HUES48 (cell line): ENCODE data around the gene PPP4R3A.
A peak's percentile ranks its signal among the peaks of the same experiment; 100 is the strongest.
"Not testable (repeated sequence)": the region's sequence is repeated elsewhere in the genome, so short reads cannot be mapped to it uniquely, and the experiment has no call there.

ENCODE experiments used
- H3K27ac ChIP-seq: one replicate; pipeline ENCODE4 v1.7.0; 2013; ENCODE audit warnings: low read depth, low read length, inconsistent platforms
- H3K27me3 ChIP-seq: 2 replicates; pipeline ENCODE4 v1.6.1; 2013; ENCODE audit warnings: mild to moderate bottlenecking, low read length; ENCODE audit not compliant: control insufficient read depth, insufficient read depth
- H3K36me3 ChIP-seq: 2 replicates; pipeline ENCODE4 v1.6.1; 2013; ENCODE audit warnings: low read length; ENCODE audit not compliant: control insufficient read depth, insufficient read depth
- H3K4me1 ChIP-seq: 2 replicates; pipeline ENCODE4 v1.6.1; 2013; ENCODE audit warnings: mild to moderate bottlenecking, low read length; ENCODE audit not compliant: control insufficient read depth, insufficient read depth
- H3K4me3 ChIP-seq: 2 replicates; pipeline ENCODE4 v1.5.1; 2013; ENCODE audit warnings: mild to moderate bottlenecking, low read depth, low read length
- H3K9ac ChIP-seq: 2 replicates; pipeline ENCODE4 v1.6.1; 2013; ENCODE audit warnings: mild to moderate bottlenecking, low read depth, low read length, moderate library complexity
- H3K9me3 ChIP-seq: 2 replicates; pipeline ENCODE4 v1.6.1; 2013; ENCODE audit warnings: low read length; ENCODE audit not compliant: control insufficient read depth, insufficient read depth

Gene PPP4R3A

DNA sequence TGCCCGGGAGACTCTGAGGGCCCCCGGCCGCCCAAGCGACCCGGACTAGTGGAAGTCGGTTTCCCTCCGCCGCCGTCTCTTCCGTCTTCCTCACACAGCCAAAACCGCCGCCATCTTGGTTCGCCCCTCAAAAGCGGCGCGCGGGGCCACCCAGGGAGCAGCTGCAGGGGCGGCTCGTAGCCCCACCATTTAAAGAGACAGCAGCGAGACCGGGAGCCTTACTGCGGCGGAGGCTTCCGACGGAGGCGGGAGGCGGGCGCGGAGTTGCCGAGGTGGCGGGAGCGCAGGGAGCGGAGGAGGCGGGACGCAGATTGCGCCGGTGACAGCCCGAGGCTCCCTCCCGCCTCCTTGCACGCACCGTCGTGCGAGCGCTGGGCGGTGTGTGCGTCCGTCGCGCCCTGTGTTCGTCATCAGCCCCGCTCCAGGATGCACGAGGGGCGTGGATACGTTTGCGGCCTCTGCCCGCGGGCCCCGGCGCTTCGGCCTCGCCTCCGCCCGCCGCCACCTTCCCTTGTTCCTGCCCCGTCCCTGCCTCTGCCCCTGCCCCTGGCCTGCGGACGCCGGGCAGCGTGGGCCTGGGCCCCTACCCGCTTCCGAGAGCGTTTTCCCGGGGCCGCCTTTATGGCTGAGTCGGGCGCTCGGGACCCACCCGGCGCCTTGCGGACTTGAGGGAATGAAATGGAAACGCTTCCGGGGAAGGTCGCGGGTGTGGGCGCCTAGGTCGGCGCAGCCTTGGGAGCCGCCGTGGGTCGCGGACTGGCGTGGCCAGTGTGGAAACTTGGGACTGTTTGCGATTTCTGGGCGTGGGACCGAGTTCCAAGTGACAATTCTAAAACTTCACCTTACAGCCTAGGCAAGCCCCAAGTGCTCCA, at the start of gene PPP4R3A:
Gene PPP4R3A, minus strand, starts transcription at position 140 of the 872 bp plus-strand sequence. CDS start 663 bp downstream, outside the sequence.
- H3K4me1 ChIP-seq, result 0 out of 2 replicates have a peak, but pooled peaks cover 3% of the 10 kb centered on the region
- peak within 1 kb of the TSS; percentile 98 for H3K9ac ChIP-seq
- no peaks in the 10 kb centered on the region for H3K27me3 ChIP-seq

DNA sequence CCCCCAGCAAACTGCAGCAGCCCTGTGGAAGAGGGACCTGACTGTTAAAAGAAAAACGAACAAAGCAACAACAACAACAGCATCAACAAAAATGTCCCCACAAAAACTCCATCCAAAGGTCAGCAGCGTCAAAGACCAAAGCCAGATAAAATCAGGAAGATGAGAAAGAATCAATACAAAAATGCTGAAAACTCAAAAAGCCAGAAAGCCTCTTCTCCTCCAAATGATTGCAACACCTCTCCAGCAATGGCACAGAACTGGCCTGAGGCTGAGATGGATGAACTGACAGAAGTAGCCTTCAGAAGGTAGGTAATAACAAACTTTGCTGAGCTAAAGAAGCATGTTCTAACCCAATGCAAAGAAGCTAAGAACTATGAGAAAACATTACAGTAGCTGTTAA, 45.4 kb upstream of the PPP4R3A start:
- H3K27ac ChIP-seq, result no peak overlapping the region
- no peaks in the 10 kb centered on the region for H3K27me3 ChIP-seq
- H3K9me3 ChIP-seq, result peaks cover 8% of the 10 kb centered on the region; the same call in 1 of the 2 replicates
- H3K36me3 ChIP-seq, result no peaks in the 10 kb centered on the region
- H3K9ac ChIP-seq, result no peak overlapping the region
- H3K4me1 ChIP-seq, result no peaks in the 10 kb centered on the region
- no peak overlapping the region for H3K4me3 ChIP-seq

More for the DNA sequence above, at the start of gene PPP4R3A:
- peak within 1 kb of the TSS; percentile 88 for H3K4me3 ChIP-seq
- peaks cover 17% of the 10 kb centered on the region for H3K36me3 ChIP-seq
- peak within 1 kb of the TSS; percentile 99 for H3K27ac ChIP-seq
- no peaks in the 10 kb centered on the region for H3K9me3 ChIP-seq

DNA sequence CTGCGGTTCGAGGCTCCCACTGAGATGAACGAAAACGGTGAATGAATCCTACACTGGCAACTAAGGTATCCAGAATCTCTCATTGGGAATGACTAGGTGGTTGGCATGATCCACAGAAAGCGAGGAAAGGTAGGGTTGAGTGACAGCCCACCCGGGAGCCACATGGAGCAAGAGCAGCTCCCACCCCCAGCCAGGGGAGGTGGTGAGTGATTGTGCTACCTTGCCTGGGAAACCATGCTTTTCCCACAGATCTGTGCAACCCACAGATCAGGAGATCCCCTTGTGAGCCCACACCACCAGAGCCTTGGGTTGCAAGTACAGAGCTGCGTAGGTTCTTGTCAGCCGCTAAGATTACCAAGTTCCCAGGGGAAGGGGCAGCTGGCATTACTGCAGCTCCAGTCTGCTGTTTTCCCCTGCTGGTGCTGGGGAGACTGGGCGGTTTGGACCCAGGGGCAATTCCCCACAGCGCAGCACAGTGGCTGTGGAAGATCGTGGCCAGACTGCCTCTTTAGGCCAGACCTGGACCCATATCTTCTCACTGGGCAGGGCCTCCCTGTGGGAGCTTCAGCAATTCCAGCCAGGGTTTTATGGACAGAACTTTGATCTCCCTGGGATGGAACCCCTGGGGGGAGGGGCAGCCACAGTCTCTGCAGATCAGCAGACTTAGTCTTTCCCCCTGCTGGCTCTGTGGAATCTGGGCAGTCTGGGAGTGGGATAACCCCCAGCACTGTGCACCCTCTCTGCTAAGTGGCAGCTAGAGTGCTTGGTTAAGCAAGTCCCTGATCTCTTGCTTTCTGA, 44.6 kb upstream of the PPP4R3A start:
- no peak overlapping the region for H3K9ac ChIP-seq
- peaks cover 8% of the 10 kb centered on the region; the same call in 1 of the 2 replicates for H3K9me3 ChIP-seq
- no peaks in the 10 kb centered on the region for H3K36me3 ChIP-seq
- H3K27me3 ChIP-seq, result no peaks in the 10 kb centered on the region
- H3K4me1 ChIP-seq, result no peaks in the 10 kb centered on the region
- no peak overlapping the region for H3K4me3 ChIP-seq
- no peak overlapping the region for H3K27ac ChIP-seq

DNA sequence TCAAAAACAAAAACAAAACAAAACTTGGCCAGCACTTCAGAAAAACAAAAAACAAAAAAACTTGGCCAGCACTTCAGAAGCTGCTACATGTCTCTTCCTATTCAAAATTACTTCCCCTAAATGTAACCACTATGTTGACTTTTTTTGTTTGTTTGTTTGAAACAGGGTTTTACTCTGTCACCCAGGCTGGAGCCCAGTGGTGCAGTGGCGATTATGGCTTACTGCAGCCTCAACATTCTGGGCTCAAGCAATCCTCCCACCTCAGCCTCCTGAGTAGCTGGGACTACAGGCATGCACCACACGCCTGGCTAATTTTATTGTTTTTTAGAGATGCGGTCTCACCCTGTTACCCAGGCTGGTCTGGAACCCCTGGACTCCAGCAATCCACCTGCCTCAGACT, 38.0 kb upstream of the PPP4R3A start:
- Histone ChIP-seq H3K9me3 (no peaks in the 10 kb centered on the region), H3K27ac (no peak overlapping the region), H3K27me3 (no peaks in the 10 kb centered on the region), H3K9ac (no peak overlapping the region), H3K4me1 (no peaks in the 10 kb centered on the region), H3K4me3 (no peak overlapping the region), H3K36me3 (no peaks in the 10 kb centered on the region)

DNA sequence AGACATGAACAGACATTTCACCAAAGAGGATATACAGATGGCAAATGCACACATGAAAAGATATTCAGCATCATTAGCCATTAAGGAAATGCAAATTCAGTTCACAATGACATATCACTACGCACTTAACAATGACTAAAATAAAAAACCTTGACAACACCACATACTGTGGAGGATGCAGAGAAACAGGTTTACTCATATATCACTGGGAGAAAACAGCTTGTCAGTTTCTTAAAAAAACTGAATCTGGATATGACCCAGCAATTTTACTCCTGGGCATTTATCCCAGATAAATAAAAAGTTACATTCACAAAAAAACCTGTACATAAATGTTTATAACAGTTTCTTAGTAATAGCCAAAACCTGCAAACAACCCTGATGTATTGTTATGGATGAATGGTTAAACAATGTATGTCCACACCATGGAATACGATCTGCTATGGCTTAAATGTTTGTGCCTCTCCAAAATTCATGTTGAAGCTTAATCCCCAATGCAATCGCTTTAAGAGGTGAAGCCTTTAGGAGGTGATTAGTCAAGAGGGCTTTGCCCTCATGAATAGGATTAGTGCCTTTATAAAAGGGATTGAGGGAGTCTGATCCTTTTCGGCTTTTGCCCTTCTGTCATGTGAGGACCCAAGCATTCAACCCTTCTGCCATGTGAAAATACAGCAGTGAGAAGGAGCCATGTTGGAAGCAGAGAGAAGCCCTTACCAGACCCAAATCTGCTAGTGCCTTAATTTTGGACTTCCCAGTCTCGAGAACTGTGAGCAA, 36.0 kb upstream of the PPP4R3A start:
- no peak overlapping the region for H3K27ac ChIP-seq
- H3K27me3 ChIP-seq, result no peaks in the 10 kb centered on the region

DNA sequence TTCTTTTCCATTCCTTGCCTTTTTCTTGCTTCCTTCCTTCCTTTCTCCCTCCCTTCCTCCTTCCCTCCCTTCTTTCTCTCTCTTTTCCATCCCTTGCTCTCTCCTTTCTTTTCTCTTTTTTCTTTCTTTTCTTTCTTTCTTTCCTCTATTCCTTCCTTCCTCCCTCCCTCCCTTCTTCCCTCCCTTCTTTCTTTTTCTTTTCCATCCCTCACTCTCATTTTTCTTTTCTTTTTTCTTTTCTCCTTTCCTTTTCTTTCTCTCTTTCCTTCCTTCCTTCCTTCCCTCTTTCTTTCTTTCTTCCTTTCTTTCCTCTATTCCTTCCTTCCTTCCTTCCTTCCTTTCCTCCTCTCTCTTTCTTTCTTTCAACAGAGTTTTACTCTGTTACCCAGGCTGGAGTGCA, 35.1 kb upstream of the PPP4R3A start:
- Histone ChIP-seq H3K4me1 (no peaks in the 10 kb centered on the region), H3K36me3 (no peaks in the 10 kb centered on the region), H3K27me3 (no peaks in the 10 kb centered on the region), H3K27ac (no peak overlapping the region), H3K9me3 (no peaks in the 10 kb centered on the region), H3K4me3 (no peak overlapping the region), H3K9ac (no peak overlapping the region)

More for the DNA sequence above, 36.0 kb upstream of the PPP4R3A start:
- no peaks in the 10 kb centered on the region for H3K9me3 ChIP-seq
- no peak overlapping the region for H3K4me3 ChIP-seq
- no peak overlapping the region for H3K9ac ChIP-seq
- no peaks in the 10 kb centered on the region for H3K36me3 ChIP-seq
- H3K4me1 ChIP-seq, result no peaks in the 10 kb centered on the region

DNA sequence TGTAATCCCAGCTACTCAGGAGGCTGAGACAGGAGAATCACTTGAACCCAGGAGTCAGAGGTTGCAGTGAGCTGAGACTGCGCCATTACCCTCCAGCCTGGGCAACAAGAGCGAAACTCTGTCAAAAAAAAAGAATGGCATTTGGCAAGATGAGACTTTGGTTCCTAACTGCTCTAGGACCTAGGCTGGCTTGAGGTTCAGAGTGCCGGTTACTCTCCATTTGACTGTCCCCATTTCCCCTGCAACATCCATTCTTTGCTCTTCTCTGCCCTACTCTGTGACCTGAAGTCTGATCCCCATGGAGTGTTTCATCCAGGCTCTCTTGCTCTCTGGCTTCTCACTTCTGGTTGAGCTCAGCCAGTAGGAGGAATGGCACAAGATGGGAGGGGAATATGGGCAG, 26.2 kb upstream of the PPP4R3A start:
- Histone ChIP-seq H3K27me3 (no peaks in the 10 kb centered on the region), H3K9me3 (no peaks in the 10 kb centered on the region), H3K4me1 (no peaks in the 10 kb centered on the region), H3K4me3 (no peak overlapping the region), H3K27ac (no peak overlapping the region), H3K9ac (no peak overlapping the region), H3K36me3 (no peaks in the 10 kb centered on the region)

DNA sequence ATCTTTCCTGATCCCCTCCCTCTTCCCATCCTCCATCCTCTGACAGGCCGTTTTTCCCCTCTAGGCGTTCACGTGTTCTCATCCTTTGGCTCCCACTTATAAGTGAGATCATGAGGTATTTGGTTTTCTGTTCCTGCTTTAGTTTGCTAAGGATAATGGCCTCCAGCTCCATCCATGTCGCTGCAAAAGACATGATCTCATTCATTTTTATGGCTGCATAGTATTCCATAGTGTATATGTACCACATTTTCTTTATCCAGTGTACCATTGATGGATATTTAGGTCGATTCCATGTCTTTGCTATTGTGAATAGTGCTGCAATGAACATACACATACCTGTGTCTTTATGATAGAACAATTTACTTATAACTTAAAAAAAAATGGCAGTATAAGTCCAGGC, 23.9 kb upstream of the PPP4R3A start:
- H3K9me3 ChIP-seq, H3K27me3 ChIP-seq, H3K9ac ChIP-seq, H3K4me1 ChIP-seq, H3K36me3 ChIP-seq, H3K27ac ChIP-seq, H3K4me3 ChIP-seq: not testable (repeated sequence)

DNA sequence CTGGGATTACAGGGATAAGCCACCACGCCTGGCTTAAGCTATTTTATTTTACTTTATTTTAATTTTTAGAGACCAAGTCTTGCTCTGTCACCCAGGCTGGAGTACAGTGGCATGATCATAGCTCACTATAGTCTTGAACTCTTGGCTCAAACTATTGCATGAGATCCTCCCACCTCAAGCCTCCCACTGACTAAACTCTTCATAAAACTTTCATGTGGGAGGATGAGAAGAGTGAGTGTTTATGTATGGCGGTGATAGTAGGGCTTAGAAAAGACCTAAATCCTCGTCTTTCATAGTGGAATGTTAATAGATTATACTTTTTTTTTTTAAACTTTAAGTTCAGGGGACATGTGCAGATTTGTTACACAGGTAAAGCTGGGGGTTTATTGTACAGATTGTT, 23.5 kb upstream of the PPP4R3A start:
- Histone ChIP-seq H3K9ac (no peak overlapping the region), H3K27me3 (no peaks in the 10 kb centered on the region), H3K4me1 (no peaks in the 10 kb centered on the region), H3K27ac (no peak overlapping the region), H3K9me3 (no peaks in the 10 kb centered on the region), H3K4me3 (no peak overlapping the region), H3K36me3 (no peaks in the 10 kb centered on the region)

DNA sequence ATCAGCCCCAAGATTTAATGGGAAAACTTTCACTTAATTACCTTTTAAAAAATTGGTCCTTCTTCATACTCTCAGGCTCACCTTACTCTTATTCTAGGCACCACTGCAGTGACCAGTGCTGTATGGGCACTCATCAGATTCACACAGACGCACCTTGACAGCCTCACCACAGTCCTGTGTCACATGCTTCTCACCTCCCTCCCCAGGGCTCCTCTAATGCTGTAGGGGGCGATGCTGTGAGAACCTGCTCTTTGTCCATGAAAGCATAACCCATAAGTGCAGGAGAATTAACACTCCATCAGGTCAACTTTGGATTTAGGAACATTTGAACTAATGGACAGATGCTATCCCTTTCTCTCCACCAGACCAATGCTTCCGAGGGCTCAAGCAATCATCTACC, 13.9 kb upstream of the PPP4R3A start:
- no peaks in the 10 kb centered on the region for H3K4me1 ChIP-seq
- no peak overlapping the region for H3K4me3 ChIP-seq
- H3K9me3 ChIP-seq, result no peaks in the 10 kb centered on the region
- no peaks in the 10 kb centered on the region for H3K36me3 ChIP-seq
- no peaks in the 10 kb centered on the region for H3K27me3 ChIP-seq
- H3K27ac ChIP-seq, result no peak overlapping the region
- no peak overlapping the region for H3K9ac ChIP-seq
